GM18508 (cell line): ENCODE measurements around the gene ALS2CL.
"Not testable (repeated sequence)": the region's sequence is repeated elsewhere in the genome, so short reads cannot be mapped to it uniquely, and the experiment has no call there.

ENCODE experiments used
- ATAC-seq: cut with Tn5 transposase; IDR thresholded peaks from one replicate; pipeline ENCODE4 v1.9.1; 2021; ENCODE audit warnings: moderate number of reproducible peaks; ENCODE audit not compliant: insufficient read depth, unreplicated experiment

Gene ALS2CL, protein sequence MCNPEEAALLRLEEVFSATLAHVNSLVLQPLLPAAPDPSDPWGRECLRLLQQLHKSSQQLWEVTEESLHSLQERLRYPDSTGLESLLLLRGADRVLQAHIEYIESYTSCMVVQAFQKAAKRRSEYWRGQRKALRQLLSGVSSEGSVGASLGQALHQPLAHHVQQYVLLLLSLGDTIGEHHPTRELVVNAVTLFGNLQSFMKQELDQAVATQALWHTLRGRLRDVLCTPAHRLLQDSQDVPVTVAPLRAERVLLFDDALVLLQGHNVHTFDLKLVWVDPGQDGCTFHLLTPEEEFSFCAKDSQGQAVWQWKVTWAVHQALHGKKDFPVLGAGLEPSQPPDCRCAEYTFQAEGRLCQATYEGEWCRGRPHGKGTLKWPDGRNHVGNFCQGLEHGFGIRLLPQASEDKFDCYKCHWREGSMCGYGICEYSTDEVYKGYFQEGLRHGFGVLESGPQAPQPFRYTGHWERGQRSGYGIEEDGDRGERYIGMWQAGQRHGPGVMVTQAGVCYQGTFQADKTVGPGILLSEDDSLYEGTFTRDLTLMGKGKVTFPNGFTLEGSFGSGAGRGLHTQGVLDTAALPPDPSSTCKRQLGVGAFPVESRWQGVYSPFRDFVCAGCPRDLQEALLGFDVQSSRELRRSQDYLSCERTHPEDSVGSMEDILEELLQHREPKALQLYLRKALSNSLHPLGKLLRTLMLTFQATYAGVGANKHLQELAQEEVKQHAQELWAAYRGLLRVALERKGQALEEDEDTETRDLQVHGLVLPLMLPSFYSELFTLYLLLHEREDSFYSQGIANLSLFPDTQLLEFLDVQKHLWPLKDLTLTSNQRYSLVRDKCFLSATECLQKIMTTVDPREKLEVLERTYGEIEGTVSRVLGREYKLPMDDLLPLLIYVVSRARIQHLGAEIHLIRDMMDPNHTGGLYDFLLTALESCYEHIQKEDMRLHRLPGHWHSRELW

GRCh38 chr3:46693038-46693891, at the start of gene ALS2CL:
Gene ALS2CL (minus strand): TSS chr3:46693679. CDS start chr3:46689440, 4,239 bp downstream.
- ATAC-seq, result no peak

- no peak for ATAC-seq
Measured at GRCh38 chr3:46742992-46743585, 49.6 kb upstream of the ALS2CL start.

DNA sequence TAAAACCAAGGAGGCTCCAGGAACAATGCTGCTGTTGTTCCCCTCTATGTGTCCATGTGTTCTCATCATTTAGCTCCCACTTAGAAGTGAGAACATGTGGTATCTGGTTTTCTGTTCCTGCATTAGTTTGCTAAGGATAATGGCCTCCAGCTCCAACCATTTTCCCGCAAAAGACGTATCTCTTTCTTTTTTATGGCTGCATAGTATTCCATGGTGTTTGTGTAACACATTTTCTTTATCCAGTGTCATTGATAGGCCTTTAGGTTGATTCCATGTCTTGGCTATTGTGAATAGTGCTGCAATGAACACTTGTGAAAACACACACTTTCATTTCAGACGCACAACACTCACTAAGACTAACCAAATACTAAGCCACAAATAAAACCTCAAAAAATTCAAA, 46.1 kb upstream of the ALS2CL start:
- not testable (repeated sequence) for ATAC-seq

- ATAC-seq, result no peak
Measured at GRCh38 chr3:46737329-46737731, 43.9 kb upstream of the ALS2CL start.

- no peak for ATAC-seq
Measured at GRCh38 chr3:46736006-46736872, 42.8 kb upstream of the ALS2CL start.

GRCh38 chr3:46734773-46735172, 41.3 kb upstream of the ALS2CL start:
- ATAC-seq, result no peak

GRCh38 chr3:46733026-46733800, 39.7 kb upstream of the ALS2CL start:
- no peak for ATAC-seq

DNA sequence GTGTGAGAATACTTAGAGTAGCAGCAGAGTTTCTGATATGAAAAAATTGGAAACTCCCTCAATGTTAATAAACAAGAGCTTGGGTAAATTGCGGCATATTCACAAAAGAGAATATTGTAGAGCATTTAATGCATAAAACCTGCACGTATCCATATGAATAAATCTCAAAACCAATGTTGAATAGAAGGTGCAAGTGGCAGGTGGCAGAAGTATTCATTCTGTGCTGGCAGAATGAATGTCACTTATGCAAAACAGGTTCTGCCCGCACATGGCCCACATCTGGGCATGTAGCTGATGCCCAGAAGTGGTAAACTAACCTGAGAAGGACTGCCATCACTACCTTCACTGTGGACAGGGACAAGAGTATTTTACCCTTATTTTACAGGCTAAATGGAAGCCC, 38.3 kb upstream of the ALS2CL start:
- ATAC-seq, result no peak

DNA sequence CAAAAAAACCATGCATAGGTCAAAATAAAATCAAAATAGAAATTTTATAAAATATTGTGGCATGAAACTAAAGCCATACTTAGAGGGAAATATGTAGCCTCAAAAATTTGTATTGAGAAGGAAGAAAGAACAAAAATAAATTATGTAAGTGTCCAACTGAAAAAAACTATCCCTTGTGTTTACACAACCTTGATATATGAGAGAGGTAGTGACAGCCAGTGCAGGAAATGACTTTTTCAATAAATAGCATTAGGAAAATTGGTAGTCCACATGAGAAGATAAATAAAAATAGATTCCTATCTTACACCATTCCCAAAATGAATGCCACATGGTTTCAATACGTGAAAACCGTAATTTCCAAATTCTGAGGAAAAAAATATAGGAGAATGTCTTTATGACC, 37.3 kb upstream of the ALS2CL start:
- no peak for ATAC-seq

DNA sequence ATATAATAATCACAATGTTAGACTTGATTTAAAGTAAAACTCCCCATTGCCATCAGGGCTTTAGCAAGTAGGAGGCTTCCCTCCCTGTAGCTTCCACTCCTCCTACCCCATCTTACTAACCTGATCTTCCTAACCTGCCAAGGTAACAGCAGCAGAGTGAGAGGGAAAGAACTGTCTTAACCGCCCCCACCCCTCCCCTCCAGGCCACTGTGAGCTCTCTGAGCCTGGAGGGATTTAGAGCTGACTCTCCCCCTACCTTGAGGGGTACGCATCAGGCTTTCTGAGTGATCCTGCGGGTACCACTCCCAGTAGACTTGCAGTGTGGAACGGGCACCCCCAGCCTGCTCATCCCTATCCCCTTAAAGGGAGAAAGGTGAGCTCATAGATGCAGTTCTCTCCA, 35.6 kb upstream of the ALS2CL start:
- no peak for ATAC-seq

- no peak for ATAC-seq
Measured at GRCh38 chr3:46725621-46726314, 32.3 kb upstream of the ALS2CL start.

- no peak for ATAC-seq
Measured at GRCh38 chr3:46724424-46724823, 30.9 kb upstream of the ALS2CL start.

GRCh38 chr3:46722443-46722842, 29.0 kb upstream of the ALS2CL start:
- no peak for ATAC-seq

DNA sequence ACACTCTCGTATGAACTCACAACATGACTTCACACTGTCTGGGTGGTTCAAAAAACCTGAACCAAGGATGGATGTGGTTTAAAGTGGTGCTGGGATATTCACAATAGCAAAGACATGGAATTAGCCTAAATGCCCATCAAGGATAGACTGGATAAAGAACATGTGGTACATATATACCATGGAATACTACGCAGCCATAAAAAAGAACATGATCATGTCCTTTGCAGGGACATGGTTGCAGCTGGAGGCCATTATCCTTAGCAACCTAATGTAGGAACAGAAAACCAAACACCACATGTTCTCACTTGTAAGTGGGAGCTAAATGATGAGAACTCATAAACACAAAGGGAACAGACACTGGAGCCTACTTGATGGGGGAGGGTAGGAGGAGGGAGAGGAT, 27.5 kb upstream of the ALS2CL start:
- no peak for ATAC-seq

GRCh38 chr3:46719735-46720271, 26.3 kb upstream of the ALS2CL start:
- ATAC-seq, result no peak

DNA sequence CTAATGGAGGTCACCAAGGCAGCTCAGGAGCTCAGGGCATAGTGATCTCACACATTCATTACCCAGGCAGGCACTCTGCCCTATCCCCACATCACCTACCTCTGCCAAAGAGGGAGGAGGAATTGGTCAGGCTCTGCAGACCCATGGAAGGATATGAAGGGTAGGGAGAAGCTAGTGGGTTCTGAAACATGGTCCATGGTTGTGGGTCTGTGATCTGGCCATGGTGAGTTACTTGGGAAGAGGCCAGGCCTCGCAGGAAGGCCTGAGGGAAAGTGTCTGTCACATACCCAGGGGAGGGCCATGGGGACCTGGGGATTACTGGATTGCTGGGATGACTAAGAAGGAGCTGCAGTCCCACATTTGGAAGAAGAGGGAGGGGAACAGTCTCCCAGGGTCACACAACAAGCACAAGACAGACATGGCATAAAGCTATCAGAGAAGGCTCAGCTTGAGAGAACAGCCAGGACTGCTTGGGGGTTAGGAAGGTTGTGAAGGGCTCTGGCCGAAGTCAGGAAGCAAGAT, 25.6 kb upstream of the ALS2CL start:
- ATAC-seq, result no peak
